Esophagus muscularis mucosa (tissue), 4 donors: ENCODE measurements around the gene SH3PXD2A. TPM values are rescaled to one million over a fixed set of nuclear protein-coding genes. Genes with fewer than 3 reads are reported as not detected.

ENCODE experiments used
- DNase-seq: peaks from one replicate; pipeline ENCODE4 v3.0.0-alpha.2; 2017; ENCODE audit errors: extremely low spot score
- H3K27ac ChIP-seq, 4 donors: fragments of 200-600 bp; sonication (generic); replicated peaks in 1 of 4; 1 replicate in 3 of 4; 2 replicates in 1 of 4; pipeline ENCODE4 v1.5.1; 2016 to 2019; ENCODE audit warnings: mild to moderate bottlenecking in 1 of 4
- H3K27me3 ChIP-seq, 4 donors: fragments of 200-600 bp; sonication (generic); one replicate each; pipeline versions ENCODE4 v1.5.1 to v1.6.0; 2016 to 2019
- H3K36me3 ChIP-seq, 4 donors: fragments of 200-600 bp; sonication (generic); one replicate each; pipeline ENCODE4 v1.5.1; 2016 to 2019
- H3K4me1 ChIP-seq, 4 donors: fragments of 200-600 bp; sonication (generic); one replicate each; pipeline ENCODE4 v1.5.1; 2016 to 2019
- H3K4me3 ChIP-seq, 4 donors: fragments of 200-600 bp; sonication (generic); 1 replicate in 2 of 4; 2 replicates in 2 of 4; pipeline ENCODE4 v1.5.1; 2016 to 2019; ENCODE audit warnings: mild to moderate bottlenecking in 4 of 4, moderate library complexity in 1 of 4
- H3K9me3 ChIP-seq, 4 donors: fragments of 200-600 bp; sonication (generic); 1 replicate in 3 of 4; 2 replicates in 1 of 4; pipeline ENCODE4 v1.5.1; 2016 to 2019
- CTCF ChIP-seq, 3 experiments: fragments of 200-600 bp in 2 of 3; fragments of 450-650 bp in 1 of 3; sonication (generic) in 2 of 3; IDR thresholded peaks; one replicate each; pipeline ENCODE4 v1.5.1; 2017 to 2019; ENCODE audit warnings: antibody characterized with exemption in 3 of 3, mild to moderate bottlenecking in 2 of 3, moderate library complexity in 1 of 3
- EP300 ChIP-seq: sonication (generic); formaldehyde crosslinking; IDR thresholded peaks from one replicate; pipeline ENCODE4 v1.6.1; 2017; ENCODE audit warnings: antibody characterized with exemption
- POLR2A ChIP-seq: fragments of 450-650 bp; IDR thresholded peaks from one replicate; pipeline ENCODE4 v1.6.1; 2017; ENCODE audit warnings: antibody characterized with exemption, moderate library complexity, mild to moderate bottlenecking, low read depth
- POLR2AphosphoS5 ChIP-seq, 2 donors: sonication (generic); formaldehyde crosslinking; IDR thresholded peaks; one replicate each; pipeline ENCODE4 v1.6.1; 2017; ENCODE audit warnings: antibody characterized with exemption in 2 of 2
- WGBS: methylation state at CpG from one replicate; pipeline ENCODE4 v1.1.5; 2018; 5-methylcytosine and 5-hydroxymethylcytosine counted together
- intact Hi-C: fragments of 100-400 bp; cut with DNase I; formaldehyde crosslinking; loops from one replicate; pipeline ENCODE4 v1.15.1; 2023
- total RNA-seq, 4 donors: library from RNA; depleted of rRNA; stranded (reverse); fragments of >200 nt; gene quantifications; one replicate each; pipeline versions ENCODE4 v1.1.0 to v1.2.1, GENCODE V29; 2016

Gene SH3PXD2A
- total RNA-seq, 4 donors from 2014 or later, result 30.5 to 69.3 (median 40.0) TPM

GRCh38 chr10:103752680-103753248, 102.6 kb downstream of the SH3PXD2A start:
- TF ChIP-seq POLR2A, result no peak
- no peak for TF ChIP-seq POLR2AphosphoS5 (IDR thresholded peaks at IDR 0.05)
- peak; percentile 26 to 60 (median 40) for TF ChIP-seq CTCF (IDR thresholded peaks at IDR 0.05)
- intact Hi-C loops, result no loop called here
- DNase-seq, result no peak
- Histone ChIP-seq H3K27me3 (no peaks in the 10 kb centered on the region), H3K36me3 (no peaks in the 10 kb centered on the region), H3K27ac (no peak overlapping the region), H3K4me1 (peaks cover 11 to 26% (median 21%) of the 10 kb centered on the region in 4 donors), H3K9me3 (no peaks in the 10 kb centered on the region), H3K4me3 (no peak overlapping the region)
- WGBS, result 86% methylated on average over 3 of the region's 3 CpGs

GRCh38 chr10:103751667-103752290, 103.6 kb downstream of the SH3PXD2A start:
- H3K4me1 ChIP-seq, result peaks cover 9 to 26% (median 18%) of the 10 kb centered on the region in 4 donors
- DNase-seq, result no peak
- intact Hi-C loops, result no loop called here
- no peaks in the 10 kb centered on the region for H3K9me3 ChIP-seq
- TF ChIP-seq POLR2AphosphoS5 (IDR thresholded peaks at IDR 0.05) (no peak), EP300 (no peak), POLR2A (no peak), CTCF (IDR thresholded peaks at IDR 0.05) (no peak)
- no peak overlapping the region for H3K27ac ChIP-seq
- no peaks in the 10 kb centered on the region for H3K36me3 ChIP-seq
- no peak overlapping the region for H3K4me3 ChIP-seq
- WGBS, result 84% methylated on average over 7 of the region's 7 CpGs
- no peaks in the 10 kb centered on the region for H3K27me3 ChIP-seq

- TF ChIP-seq POLR2AphosphoS5 (IDR thresholded peaks at IDR 0.05), result no peak
- no peak for TF ChIP-seq POLR2A
- TF ChIP-seq CTCF (IDR thresholded peaks at IDR 0.05), result no peak
- TF ChIP-seq EP300, result no peak
- DNase-seq, result no peak
- Histone ChIP-seq H3K27me3 (no peaks in the 10 kb centered on the region), H3K36me3 (no peaks in the 10 kb centered on the region), H3K27ac (no peak overlapping the region), H3K4me1 (peaks cover 16 to 30% (median 23%) of the 10 kb centered on the region in 4 donors), H3K4me3 (no peak overlapping the region), H3K9me3 (no peaks in the 10 kb centered on the region)
- intact Hi-C loops, result no loop called here
- WGBS, result 86% methylated on average over 5 of the region's 5 CpGs
Observed at GRCh38 chr10:103750836-103751235, 104.5 kb downstream of the SH3PXD2A start.

- no peak overlapping the region for H3K4me3 ChIP-seq
- no peak overlapping the region for H3K27ac ChIP-seq
- WGBS, result 91% methylated on average over 4 of the region's 7 CpGs
- no peaks in the 10 kb centered on the region for H3K36me3 ChIP-seq
- no peaks in the 10 kb centered on the region for H3K9me3 ChIP-seq
- DNase-seq, result no peak
- intact Hi-C loops, result no loop called here
- H3K4me1 ChIP-seq, result peaks cover 21 to 32% (median 30%) of the 10 kb centered on the region in 4 donors
- TF ChIP-seq POLR2A (no peak), POLR2AphosphoS5 (IDR thresholded peaks at IDR 0.05) (no peak), CTCF (IDR thresholded peaks at IDR 0.05) (no peak), EP300 (no peak)
- no peaks in the 10 kb centered on the region for H3K27me3 ChIP-seq
Observed at GRCh38 chr10:103749779-103750178, 105.6 kb downstream of the SH3PXD2A start.
